VCaP (cell line): ENCODE data around the gene CTNNBL1.

Experiments
- H3K27ac ChIP-seq: fragments of 450-650 bp; 2 replicates; pipeline ENCODE4 v1.5.1; 2017
- CTCF ChIP-seq: fragments of 450-650 bp; conservative IDR thresholded peaks from 2 replicates; pipeline ENCODE4 v1.5.1; 2017; ENCODE audit warnings: mild to moderate bottlenecking, moderate library complexity

Gene CTNNBL1

DNA sequence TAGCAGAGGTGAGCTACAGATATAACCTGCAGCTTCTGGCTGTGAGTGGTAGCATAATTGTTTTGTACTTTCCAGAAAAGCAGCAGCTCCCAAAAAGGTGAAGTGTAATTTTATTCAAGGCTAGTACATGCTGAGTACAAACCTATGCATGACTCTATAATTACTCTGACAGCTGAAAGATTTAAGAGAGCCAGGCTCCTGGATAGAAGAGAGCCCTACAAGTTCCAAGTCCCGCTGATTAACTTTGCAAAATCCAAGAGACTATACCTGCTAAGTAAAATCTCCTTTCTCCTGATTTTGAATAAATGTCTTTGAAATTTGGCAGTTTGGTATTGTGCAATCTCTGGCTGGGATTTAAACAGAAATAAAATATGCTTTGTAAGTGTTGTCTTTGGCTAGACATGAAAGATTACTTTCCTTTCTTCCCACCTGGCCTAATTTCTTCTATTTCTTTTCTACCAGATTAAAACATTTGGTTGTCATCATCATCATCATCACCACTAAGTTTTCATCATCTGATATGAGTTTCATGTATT, 79.5 kb downstream of the CTNNBL1 start:
- TF ChIP-seq CTCF: no peak
- H3K27ac ChIP-seq: no peak overlapping the region

- no peak overlapping the region for H3K27ac ChIP-seq
- no peak for TF ChIP-seq CTCF
These were observed 80.3 kb downstream of the CTNNBL1 start for GRCh38 chr20:37774156-37774555.

DNA sequence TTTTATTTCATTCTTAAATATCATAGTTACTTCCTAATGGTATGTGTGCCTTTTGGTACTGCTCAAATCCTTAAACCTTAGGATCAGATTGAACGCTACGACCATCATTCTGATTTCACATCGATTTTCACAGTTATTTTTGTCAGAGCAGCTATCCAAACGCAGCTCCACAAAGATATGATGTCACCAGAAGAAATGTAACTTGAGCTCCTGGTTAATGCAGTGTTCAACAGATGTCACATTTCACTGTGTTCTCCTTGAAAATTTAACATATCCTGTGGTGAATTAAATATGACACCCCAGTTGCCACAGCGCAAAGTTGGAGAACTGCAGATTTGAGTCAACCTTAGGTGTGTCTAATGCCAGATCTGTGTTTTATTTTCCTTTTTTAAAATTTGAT, 81.4 kb downstream of the CTNNBL1 start:
- no peak for TF ChIP-seq CTCF
- H3K27ac ChIP-seq: no peak overlapping the region

DNA sequence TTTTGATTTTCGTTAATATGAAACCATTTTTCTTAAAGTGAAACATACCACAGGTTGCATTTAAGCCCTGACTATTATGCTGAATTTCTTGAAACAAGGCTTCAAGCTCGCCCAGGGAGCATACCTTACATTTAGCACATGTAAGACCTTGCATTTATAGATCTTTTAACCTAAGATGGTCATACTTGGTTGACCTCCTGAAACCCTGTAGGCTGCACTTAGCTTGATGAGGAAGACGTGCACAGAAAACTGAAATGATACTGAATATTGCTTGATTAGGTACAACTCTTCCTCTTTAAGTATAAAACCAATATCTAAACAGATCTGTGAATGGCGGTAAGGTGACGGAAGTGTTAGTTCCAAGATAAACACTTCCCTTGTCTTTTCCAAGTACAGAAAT, 82.2 kb downstream of the CTNNBL1 start:
- no peak for TF ChIP-seq CTCF
- no peak overlapping the region for H3K27ac ChIP-seq

- no peak overlapping the region for H3K27ac ChIP-seq
- no peak for TF ChIP-seq CTCF
These were observed 82.7 kb downstream of the CTNNBL1 start for GRCh38 chr20:37776526-37776925.

DNA sequence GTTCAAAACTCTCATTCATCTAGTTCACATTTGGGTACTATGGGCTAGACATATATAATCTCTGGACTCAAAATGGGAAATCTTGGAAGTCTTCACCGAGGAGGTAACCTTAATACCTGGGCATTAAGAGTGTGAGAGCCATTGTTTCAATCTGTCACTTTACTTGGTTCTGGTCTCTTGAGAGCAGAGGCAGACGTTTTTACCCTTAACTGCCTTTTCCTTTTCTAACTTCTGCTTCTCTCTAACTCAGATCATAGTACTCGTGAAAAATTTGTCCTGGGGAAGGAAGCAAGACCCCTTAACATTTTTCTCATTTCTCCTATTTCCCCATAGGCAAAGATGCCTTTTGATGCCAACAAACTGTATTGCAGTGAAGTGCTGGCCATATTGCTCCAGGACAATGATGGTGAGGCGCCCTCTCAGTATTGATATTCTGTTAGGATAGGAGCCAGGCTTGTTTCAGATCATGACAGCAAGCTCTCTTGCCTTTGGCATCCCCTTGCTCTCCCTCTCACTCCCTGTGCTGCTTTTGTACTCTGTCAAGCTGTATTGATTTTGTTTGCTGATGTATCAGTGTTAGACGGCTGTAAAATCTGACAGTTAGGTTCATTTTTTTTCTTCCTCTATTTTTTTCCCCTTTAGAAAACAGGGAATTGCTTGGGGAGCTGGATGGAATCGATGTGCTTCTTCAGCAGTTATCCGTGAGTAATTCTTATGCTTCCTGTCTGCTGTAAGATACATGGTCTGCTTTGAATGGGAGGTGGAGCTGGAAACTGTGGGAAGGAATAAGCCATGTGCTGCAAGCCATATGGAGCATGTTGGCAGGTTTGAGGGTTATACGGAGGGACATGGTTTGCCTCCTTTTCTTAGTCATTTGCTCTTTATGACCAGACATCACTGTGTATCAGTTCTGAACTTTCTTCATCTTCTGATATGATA, 83.5 kb downstream of the CTNNBL1 start:
- no peak overlapping the region for H3K27ac ChIP-seq
- no peak for TF ChIP-seq CTCF

- no peak overlapping the region for H3K27ac ChIP-seq
- no peak for TF ChIP-seq CTCF
These were observed 84.3 kb downstream of the CTNNBL1 start for GRCh38 chr20:37777988-37778659.
